ENCODE results near the gene TMEM198.

DNA sequence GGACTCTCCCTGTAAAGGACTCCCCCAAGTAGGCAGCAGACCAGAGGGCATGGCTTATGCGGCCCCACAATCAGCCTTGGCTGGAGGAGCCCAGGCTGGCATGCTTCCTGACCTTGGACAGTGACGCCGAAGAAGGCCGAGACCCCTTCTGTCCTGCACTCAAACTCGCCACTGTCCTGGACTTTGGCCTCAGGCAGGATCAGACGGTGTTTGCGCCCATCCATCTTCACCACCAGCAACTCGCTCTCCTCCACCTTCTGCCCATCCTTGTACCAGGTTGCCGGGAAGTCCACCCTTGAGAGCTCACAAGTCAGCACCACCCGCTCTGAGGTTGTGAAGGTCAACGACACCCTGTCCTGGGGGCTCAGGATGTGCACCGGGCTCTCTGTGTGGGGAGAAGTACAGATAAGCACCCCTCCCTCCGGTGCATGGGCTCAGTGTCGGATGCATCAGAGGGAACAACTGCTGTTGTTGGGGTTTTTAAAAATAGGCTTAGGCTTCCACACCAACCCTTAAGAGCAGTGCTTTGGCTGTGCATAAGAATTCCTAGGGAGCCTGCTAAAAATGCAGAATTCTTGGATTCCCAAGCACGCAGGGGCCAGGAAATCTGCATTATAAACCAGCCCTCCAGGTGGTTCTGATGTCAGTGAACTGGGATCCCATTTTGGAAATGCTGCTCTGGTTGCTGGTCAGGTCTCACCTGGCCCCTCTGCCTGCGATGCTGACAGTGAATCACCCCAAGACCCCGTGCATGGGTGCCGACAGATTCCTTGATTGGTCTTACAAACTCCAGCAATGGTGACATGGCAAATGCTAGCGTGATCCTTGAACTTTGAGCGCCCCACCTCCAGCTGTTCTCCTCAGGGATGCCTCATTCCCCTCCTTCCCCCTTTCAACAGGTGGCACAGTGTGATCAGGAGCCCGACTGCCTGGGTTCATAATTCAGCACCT is 21.6 kb downstream of the TMEM198 start:
- TF ChIP-seq, protein P1, sequence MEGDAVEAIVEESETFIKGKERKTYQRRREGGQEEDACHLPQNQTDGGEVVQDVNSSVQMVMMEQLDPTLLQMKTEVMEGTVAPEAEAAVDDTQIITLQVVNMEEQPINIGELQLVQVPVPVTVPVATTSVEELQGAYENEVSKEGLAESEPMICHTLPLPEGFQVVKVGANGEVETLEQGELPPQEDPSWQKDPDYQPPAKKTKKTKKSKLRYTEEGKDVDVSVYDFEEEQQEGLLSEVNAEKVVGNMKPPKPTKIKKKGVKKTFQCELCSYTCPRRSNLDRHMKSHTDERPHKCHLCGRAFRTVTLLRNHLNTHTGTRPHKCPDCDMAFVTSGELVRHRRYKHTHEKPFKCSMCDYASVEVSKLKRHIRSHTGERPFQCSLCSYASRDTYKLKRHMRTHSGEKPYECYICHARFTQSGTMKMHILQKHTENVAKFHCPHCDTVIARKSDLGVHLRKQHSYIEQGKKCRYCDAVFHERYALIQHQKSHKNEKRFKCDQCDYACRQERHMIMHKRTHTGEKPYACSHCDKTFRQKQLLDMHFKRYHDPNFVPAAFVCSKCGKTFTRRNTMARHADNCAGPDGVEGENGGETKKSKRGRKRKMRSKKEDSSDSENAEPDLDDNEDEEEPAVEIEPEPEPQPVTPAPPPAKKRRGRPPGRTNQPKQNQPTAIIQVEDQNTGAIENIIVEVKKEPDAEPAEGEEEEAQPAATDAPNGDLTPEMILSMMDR (conservative IDR thresholded peaks at IDR 0.05), result no peak
- TF ChIP-seq ZFX (IDR thresholded peaks at IDR 0.05), result no peak

Measured in C4-2B (cell line).